ENCODE data around the gene HOXD10.

DNA sequence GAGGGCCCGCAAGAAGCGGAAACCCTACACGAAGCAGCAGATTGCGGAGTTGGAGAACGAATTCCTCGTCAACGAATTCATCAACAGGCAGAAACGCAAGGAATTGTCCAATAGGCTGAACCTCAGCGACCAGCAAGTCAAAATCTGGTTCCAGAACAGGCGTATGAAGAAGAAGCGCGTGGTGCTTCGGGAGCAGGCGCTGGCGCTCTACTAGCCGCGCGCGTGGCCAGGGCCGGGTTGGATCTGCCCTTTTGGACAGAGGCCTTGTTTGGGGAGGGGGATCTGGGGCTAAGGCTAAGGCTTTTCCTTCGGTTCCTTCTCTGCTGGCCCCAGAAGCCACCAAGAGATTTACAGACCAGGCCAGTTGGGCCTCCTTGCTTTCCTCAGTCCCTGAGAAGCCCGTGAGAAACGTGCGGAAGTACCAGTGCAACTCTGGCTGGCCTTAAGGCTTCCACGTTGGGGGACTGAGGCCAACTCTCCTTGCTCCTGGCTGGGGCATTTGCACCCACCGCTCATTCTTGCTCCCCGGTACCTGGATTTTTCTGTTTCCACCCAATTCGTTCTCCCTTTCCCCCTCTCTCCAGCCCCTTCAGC is 15.9 kb upstream of the HOXD10 start:
- TF ChIP-seq CTCF (IDR thresholded peaks at IDR 0.05; ENCODE audit: low read depth, low read length, missing input control) (no peak), JUND (IDR thresholded peaks at IDR 0.05) (no peak), GABPA (IDR thresholded peaks at IDR 0.05 in 1 of 2, conservative IDR thresholded peaks at IDR 0.05 in 1 of 2) (no peak), YY1 (IDR thresholded peaks at IDR 0.05) (no peak), FOXA1 (IDR thresholded peaks at IDR 0.05) (no peak), HNF4A (conservative IDR thresholded peaks at IDR 0.05) (no peak), EGR1 (IDR thresholded peaks at IDR 0.05; ENCODE audit: low read depth in 2 of 2) (no peak), TAF1 (conservative IDR thresholded peaks at IDR 0.05) (no peak), REST (IDR thresholded peaks at IDR 0.05) (no peak), ATF3 (IDR thresholded peaks at IDR 0.05) (no peak), ZBTB33 (IDR thresholded peaks at IDR 0.05) (no peak), RAD21 (IDR thresholded peaks at IDR 0.05) (no peak)
- TF ChIP-seq, protein P1, sequence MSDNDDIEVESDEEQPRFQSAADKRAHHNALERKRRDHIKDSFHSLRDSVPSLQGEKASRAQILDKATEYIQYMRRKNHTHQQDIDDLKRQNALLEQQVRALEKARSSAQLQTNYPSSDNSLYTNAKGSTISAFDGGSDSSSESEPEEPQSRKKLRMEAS (IDR thresholded peaks at IDR 0.05), result no peak
